GM10248 (cell line): ENCODE results near the gene HMCN2.
"Not testable (repeated sequence)": the region's sequence is repeated elsewhere in the genome, so short reads cannot be mapped to it uniquely, and the experiment has no call there.

Experiments used
- CTCF ChIA-PET: fragments of 300-600 bp; sonication (Branson Sonifier 250); formaldehyde crosslinking; extraction: SDS; loops from one replicate; lab custom pipeline; 2021; ENCODE audit warnings: antibody characterized with exemption; lab: Yijun Ruan, JAX
- POLR2A ChIA-PET: fragments of 350-650 bp; sonication (Branson Sonifier 250); formaldehyde crosslinking; extraction: SDS; loops from one replicate; lab custom pipeline; 2020; ENCODE audit warnings: antibody characterized with exemption; lab: Yijun Ruan, JAX
- DNase-seq: peaks from one replicate; pipeline ENCODE4 v3.0.0; 2012; ENCODE audit errors: extremely low spot score
- CTCF ChIP-seq: IDR thresholded peaks from 2 replicates; pipeline ENCODE4 v1.5.1; 2012; ENCODE audit warnings: mild to moderate bottlenecking, low read depth; ENCODE audit errors: extremely low read depth, missing control alignments, control extremely low read depth

Gene HMCN2

GRCh38 chr9:130339306-130339705 lies 73.7 kb downstream of the HMCN2 start:
- CTCF ChIA-PET: no interaction called here
- no peak for TF ChIP-seq CTCF
- no peak for DNase-seq
- POLR2A ChIA-PET: no interaction called here

GRCh38 chr9:130340011-130340410 lies 74.5 kb downstream of the HMCN2 start:
- no peak for TF ChIP-seq CTCF
- ChIA-PET CTCF (no interaction called here), POLR2A (interaction anchor here (0.6 kb wide), 1 partner anchor 857 kb away, joined by 3 read pairs; no protein-coding TSS in a partner anchor)
- DNase-seq: no peak

- ChIA-PET POLR2A (interaction anchor here (0.6 kb wide), 1 partner anchor 858 kb away, joined by 3 read pairs; no protein-coding TSS in a partner anchor), CTCF (interaction anchor here (1.0 kb wide), 1 partner anchor 234 kb away, joined by 3 read pairs; no protein-coding TSS in a partner anchor)
Measured at GRCh38 chr9:130340557-130340956, 75.0 kb downstream of the HMCN2 start.

GRCh38 chr9:130341128-130341527 lies 75.6 kb downstream of the HMCN2 start:
- DNase-seq: no peak
- no peak for TF ChIP-seq CTCF
- ChIA-PET POLR2A (interaction anchor here (0.5 kb wide), 1 partner anchor 11 kb away, joined by 3 read pairs; no protein-coding TSS in a partner anchor), CTCF (interaction anchor here (1.0 to 1.3 kb wide), 2 partner anchors 17 to 234 kb away, joined by 3 read pairs; no protein-coding TSS in a partner anchor)

More at GRCh38 chr9:130340557-130340956, 75.0 kb downstream of the HMCN2 start:
- DNase-seq: not testable (repeated sequence)

- no peak for TF ChIP-seq CTCF
- DNase-seq: no peak
- POLR2A ChIA-PET: interaction anchor here (0.5 kb wide), 1 partner anchor 12 kb away, joined by 3 read pairs; no protein-coding TSS in a partner anchor
- CTCF ChIA-PET: interaction anchor here (1.0 to 1.4 kb wide), 6 partner anchors 16 to 239 kb away, joined by 3 to 6 read pairs (median 3); no protein-coding TSS in a partner anchor
Measured at GRCh38 chr9:130341839-130342713, 76.5 kb downstream of the HMCN2 start.

- CTCF ChIA-PET: interaction anchor here (0.9 to 1.4 kb wide), 6 partner anchors 17 to 239 kb away, joined by 3 to 6 read pairs (median 3); no protein-coding TSS in a partner anchor
- no peak for DNase-seq
- POLR2A ChIA-PET: no interaction called here
- TF ChIP-seq CTCF: no peak
Measured at GRCh38 chr9:130342714-130343085, 77.1 kb downstream of the HMCN2 start.
